IMR-90 (cell line): ENCODE data around the gene HTT-AS. TPM values are rescaled to one million over a fixed set of nuclear protein-coding genes. Genes with fewer than 3 reads are reported as not detected.

Experiments used
- microRNA-seq, 2 experiments: library from miRNA; stranded (forward) in 1 of 2; unstranded in 1 of 2; fragments of 10-50 nt in 1 of 2; fragments of <30 nt in 1 of 2; gene quantifications in 1 of 2; microRNA quantifications in 1 of 2; one replicate each; pipeline versions ENCODE3 to v1.1.0; 2013 to 2020; ENCODE audit not compliant: insufficient read depth in 1 of 2, insufficient read length in 1 of 2, unreplicated experiment in 1 of 2
- polyA plus RNA-seq, 3 experiments: library from polyadenylated mRNA; depleted of rRNA; stranded (reverse); fragments of >200 nt; gene quantifications; 2 replicates each; pipeline ENCODE4 v1.2.3, GENCODE V29; 2012; ENCODE audit warnings: low replicate concordance in 1 of 3
- small RNA-seq, 5 experiments: library from RNA; depleted of rRNA; stranded (forward); fragments of <200 nt; gene quantifications; one replicate each; pipeline ENCODE3, GENCODE V24; 2012
- total RNA-seq: library from RNA; depleted of rRNA; stranded (reverse); fragments of >200 nt; gene quantifications from 2 replicates; pipeline ENCODE4 v1.2.3, GENCODE V29; 2012; rRNA removed

The HTT-AS gene
- total and polyA plus RNA-seq, 2 of the 4 experiments (the other 2 are of a cell fraction), result not detected

Small RNAs within 50 kb of the gene (microRNA-seq; reads per million reads assigned to microRNA genes)
- gene RF02134 (ENCODE audit: insufficient read depth, insufficient read length) (not detected), gene RF02135 (ENCODE audit: insufficient read depth, insufficient read length) (not detected), gene RNU6-204P (ENCODE audit: insufficient read depth, insufficient read length) (not detected)

Small RNAs within 50 kb of the gene (small RNA-seq; reads per million reads assigned to genes)
- 0 reads per million in 5 experiments for gene RF02134
- 0 reads per million in 5 experiments for gene RF02135
- 0.11 to 86.1 (median 1.6) reads per million in 5 experiments for gene RNU6-204P

Other genes starting within 250 kb of the HTT-AS start
- gene ADD1, start 230.7 kb downstream of the HTT-AS start, total RNA-seq, result 117 and 122 TPM in 2 replicates
- gene ADD1, start 230.7 kb downstream of the HTT-AS start, polyA plus RNA-seq (2012; rRNA removed), result 190 and 215 TPM in 2 replicates
- gene NOP14, start 111.1 kb downstream of the HTT-AS start, total RNA-seq, result 10.9 and 19.2 TPM in 2 replicates
- gene NOP14, start 111.1 kb downstream of the HTT-AS start, polyA plus RNA-seq (2012; rRNA removed), result 11.3 and 12.6 TPM in 2 replicates
- gene GRK4, start 111.0 kb downstream of the HTT-AS start, total RNA-seq, result 1.6 and 1.7 TPM in 2 replicates
- 2.1 and 2.2 TPM in 2 replicates for gene GRK4, start 111.0 kb downstream of the HTT-AS start, polyA plus RNA-seq (2012; rRNA removed)
- 14.3 and 16.1 TPM in 2 replicates for gene HTT, start 143 bp upstream of the HTT-AS start, total RNA-seq
- gene HTT, start 143 bp upstream of the HTT-AS start, polyA plus RNA-seq (2012; rRNA removed), result 11.6 and 18.7 TPM in 2 replicates
- gene MSANTD1, start 174.6 kb upstream of the HTT-AS start, total RNA-seq, result under 0.01 and 0.28 TPM in 2 replicates
- gene MSANTD1, start 174.6 kb upstream of the HTT-AS start, polyA plus RNA-seq (2012; rRNA removed), result 0.07 and 0.09 TPM in 2 replicates
- 11.8 and 13.1 TPM in 2 replicates for gene RGS12, start 218.5 kb upstream of the HTT-AS start, total RNA-seq
- gene RGS12, start 218.5 kb upstream of the HTT-AS start, polyA plus RNA-seq (2012; rRNA removed), result 12.0 and 15.7 TPM in 2 replicates